ENCODE results near the gene SNAP23.

DNA sequence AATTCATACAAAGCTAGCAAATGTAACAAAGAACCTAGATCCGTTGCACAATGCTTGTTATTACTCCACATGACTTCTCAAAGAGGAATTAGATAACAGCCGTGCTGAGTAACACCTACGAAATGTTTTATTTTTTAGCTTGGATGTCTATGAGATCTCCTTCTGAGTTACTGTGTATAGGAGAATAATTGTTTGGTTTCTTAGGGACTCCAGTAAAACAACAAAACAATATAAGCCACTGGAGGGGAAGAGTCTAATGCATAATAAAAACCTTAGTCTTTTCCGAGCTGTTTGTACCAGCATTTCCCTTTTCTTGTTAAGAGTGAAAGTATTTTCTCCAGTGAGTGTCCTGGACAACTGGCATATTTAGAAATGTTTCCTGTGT is 15.6 kb downstream of the SNAP23 start:
- TF ChIP-seq POLR2A (IDR thresholded peaks at IDR 0.05) = no peak
- TF ChIP-seq, protein P1, sequence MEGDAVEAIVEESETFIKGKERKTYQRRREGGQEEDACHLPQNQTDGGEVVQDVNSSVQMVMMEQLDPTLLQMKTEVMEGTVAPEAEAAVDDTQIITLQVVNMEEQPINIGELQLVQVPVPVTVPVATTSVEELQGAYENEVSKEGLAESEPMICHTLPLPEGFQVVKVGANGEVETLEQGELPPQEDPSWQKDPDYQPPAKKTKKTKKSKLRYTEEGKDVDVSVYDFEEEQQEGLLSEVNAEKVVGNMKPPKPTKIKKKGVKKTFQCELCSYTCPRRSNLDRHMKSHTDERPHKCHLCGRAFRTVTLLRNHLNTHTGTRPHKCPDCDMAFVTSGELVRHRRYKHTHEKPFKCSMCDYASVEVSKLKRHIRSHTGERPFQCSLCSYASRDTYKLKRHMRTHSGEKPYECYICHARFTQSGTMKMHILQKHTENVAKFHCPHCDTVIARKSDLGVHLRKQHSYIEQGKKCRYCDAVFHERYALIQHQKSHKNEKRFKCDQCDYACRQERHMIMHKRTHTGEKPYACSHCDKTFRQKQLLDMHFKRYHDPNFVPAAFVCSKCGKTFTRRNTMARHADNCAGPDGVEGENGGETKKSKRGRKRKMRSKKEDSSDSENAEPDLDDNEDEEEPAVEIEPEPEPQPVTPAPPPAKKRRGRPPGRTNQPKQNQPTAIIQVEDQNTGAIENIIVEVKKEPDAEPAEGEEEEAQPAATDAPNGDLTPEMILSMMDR (IDR thresholded peaks at IDR 0.05) = no peak
- no peak for TF ChIP-seq EP300 (IDR thresholded peaks at IDR 0.05)
